Measurements from ENCODE around the gene SGMS1.
"Not testable (repeated sequence)": the region's sequence is repeated elsewhere in the genome, so short reads cannot be mapped to it uniquely, and the experiment has no call there.

SGMS1 gene

DNA sequence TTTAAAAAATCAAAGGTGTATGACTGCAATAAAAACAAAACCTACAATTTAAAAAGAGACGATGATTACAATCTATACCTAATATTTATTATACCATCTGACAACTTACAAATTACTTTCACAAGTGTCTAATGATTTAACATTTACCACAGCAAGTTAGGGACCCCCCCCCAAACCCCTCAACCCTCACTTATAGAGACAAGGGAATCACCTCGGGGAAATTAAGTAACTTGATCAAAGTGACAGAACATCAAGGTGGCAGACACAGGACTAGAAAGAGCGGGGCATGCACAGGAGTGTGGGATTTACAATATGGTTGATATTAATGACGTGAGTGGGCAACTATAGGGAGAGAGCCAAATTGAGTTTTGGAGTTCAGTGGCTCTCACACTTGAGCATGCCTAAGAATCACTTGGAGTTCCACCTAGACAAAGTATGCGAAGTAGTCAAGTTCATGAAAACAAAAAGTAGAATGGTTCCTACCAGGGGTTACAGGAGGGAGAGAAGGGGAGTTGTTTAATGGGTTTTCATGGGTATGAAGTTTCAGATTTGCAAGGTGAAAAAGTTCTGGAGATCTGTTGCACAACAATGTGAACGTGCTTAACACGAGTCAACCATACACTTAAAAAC, 43.4 kb downstream of the SGMS1 start:
- DNase-seq (ENCODE audit: low read depth): no peak

DNA sequence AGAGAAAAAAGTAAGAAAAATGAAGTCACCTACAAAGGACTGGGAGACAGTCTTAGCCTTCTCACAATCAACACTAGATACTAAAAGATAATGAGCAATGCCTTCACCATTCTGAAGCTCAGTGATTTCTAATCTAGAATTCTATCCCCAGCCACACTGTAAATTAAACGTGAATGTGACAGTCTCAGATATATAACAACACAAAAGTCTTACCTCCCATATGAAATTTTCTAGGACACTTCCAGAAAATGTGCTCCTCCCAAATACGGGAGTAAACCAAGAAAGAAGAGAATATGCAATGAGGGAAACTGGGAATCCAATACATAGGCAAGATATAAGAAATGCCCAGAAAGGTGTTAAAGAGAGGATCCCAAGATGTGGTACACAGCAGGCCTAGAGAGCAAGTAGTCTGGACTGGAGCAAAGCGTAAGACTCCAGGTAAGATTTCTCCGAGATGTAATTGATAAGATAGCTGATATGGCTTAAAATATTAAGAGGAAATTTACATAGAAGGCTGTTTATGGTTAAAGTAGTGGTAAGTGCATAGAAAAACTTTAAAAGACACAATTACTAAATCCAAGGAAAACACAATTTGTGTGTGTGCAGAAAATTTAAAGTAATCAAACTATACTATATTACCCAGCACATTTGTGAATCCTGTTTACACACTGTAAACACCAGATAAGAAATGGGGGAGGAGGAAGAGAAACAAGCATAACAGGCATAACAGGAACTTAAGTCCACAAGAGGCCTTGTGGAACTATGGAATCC, 44.1 kb downstream of the SGMS1 start:
- DNase-seq (ENCODE audit: low read depth): no peak

DNA sequence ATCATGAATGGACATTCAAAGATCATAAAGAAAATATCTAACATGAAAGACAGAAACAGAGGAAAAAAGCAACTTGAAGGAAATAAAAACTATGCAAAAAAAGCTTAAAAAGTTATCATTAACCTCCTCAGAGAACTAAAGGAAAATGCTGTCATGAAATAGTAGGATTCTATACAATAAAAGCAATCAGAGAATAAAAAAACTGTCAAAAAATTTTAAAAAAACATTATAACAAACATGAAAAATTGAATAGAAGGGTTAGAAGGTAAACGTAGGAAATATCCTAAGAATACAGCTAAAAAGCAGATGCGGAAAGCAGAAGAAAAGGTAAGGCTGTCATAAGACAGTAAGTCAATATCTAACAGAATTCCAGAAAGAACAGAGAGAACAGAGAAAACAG, 44.8 kb downstream of the SGMS1 start:
- DNase-seq (ENCODE audit: low read depth): no peak

DNA sequence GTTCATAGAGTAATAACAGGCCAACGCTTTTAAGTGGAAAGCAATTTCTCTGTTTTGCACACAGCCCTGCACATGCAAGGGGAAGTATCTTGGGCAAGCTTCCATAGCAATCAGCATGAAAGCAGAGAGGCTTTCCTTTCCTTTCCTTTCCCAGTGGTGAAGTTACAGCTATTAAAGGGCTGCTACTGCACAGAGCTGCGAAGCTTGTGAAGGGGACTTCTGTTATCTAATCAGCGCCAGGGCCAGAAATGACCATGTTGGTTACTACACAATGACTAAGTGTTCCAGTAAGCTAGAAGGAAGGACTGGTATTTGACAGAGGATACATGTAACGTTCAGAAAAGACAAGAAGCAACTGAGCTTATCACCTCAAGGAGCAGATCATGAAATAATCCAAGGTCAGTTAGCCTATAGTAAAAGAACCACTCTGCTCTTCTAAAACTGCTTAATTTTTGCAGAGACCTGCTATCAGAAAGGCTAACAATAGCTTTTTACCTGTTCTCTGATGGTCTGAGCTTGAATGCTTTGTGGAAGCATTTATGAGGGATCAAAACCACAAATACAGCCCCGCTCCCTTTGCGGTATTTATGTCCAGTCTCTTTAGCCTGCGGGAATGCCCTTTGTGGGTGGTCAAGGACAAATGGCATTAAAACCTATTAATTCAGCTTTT, 45.9 kb downstream of the SGMS1 start:
- DNase-seq (ENCODE audit: low read depth): no peak

DNA sequence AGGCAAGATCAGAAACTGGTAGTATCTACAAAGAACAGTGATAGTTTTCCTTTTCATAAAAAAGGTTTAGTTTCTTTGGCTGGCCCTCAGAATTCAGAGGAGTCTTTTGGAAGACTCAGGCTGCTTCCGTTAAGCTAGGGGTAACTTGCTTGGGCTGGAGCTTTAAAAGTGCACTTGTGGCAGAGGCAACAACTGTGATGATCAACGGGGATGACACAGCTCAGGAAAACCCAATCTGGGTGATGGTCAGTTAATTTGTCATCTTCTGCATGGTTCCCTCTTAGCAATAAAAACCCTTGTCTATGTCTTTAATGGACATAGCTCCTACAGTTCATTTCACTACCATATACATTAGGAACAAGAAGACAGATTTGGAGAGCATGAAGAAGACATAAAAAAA, 46.7 kb downstream of the SGMS1 start:
- no peak for DNase-seq (ENCODE audit: low read depth)

DNA sequence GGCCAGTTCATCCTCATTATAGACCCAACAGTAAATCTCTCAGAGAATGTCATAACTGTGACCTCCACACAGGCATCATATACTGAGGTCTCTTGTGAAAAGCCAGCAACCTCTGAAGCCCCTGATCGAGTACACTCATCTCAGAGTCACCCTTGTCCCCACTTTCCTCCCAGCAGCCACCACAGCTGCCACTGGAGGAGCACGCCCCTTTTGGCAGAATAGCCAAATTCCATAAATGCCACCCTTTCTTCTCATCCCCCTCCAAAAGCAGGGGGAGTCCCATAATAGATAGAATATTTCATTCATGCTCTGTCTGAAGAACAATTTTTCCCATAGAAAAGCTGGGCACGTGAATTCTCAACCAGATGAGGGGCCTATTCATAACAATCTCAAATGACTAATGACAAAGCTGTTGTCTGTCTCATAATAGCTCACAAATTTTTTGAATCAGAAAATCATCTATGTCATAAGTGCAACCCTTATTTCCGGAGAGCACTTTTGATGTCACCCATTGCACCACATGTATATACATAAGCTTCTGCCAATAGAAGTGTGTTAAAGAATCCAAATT, 47.4 kb downstream of the SGMS1 start:
- no peak for DNase-seq (ENCODE audit: low read depth)

DNA sequence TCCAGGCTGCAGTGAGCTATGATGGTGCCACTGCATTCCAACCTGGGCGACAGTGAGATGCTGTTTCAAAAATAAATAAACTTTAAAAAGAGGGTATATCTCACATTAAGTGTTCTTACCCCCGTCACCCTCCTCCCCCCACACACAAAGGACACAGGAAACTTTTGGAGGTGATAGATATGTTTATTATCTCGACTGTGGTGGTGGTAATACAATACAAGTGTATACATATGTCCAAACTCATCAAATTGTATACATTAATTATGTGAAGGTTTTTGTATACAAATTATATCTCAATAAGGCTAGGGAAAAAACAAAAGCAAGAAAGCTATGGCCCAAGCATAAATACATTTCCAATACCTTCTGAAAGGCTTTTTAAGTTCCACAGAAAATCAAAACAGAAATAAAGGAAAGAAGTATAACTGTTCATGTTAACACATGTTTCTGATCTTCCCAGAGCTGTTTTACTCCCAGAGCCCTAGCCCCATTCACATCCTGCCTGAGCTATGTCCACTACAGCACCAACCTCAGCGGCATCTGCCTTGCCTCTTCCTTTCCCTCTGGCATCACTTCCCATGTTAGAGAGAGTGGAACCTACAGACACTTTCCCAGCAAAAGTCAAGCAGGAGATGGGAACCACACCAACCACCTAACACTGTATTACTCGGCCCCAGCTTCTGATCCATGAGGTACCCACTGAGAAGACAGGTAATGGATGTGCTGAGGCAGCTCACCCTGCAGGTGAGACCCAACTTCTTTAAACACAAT, 48.1 kb downstream of the SGMS1 start:
- DNase-seq (ENCODE audit: low read depth): no peak

GRCh38 chr10:50574931-50575330, 48.8 kb downstream of the SGMS1 start:
- DNase-seq (ENCODE audit: low read depth): no peak

DNA sequence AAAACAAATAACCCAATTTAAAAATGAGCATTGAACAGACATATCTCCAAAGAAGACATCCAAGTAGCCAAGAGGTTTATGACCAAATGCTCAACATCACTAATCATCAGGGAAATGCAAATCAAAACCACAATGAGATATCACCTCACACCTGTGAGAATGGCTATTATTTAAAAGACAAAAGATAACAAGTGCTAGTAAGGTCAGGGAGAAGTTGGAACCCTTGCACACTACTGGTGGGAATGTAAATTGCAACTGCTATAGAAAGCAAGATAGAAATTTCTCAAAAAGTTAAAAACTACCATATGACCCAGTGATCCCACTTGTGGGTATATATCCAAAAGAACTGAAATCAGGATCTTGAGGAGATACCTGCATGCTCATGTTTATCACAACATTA, 49.5 kb downstream of the SGMS1 start:
- DNase-seq (ENCODE audit: low read depth): no peak

DNA sequence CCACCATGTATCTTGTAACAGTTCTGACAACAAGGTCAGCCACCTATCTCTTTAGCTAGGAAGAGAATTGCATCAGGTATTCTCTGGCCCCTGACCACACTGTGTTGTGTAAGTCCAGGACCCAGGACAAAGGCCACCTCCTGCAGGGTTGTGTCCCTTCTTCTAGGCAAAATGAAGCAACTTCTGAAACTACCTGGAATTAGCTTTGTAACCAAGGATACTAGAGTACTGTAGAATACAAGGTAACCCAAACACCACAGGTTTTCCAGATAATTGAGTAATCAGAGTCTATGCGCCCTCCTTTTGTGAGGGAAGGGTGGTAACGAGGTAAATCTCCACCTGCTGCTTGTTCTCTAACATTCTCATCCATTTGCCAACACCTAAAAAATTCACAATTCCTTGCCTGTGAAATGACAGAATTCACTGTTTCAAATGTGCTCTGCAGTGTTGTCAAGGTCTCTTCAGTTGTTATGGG, 51.7 kb downstream of the SGMS1 start:
- no peak for DNase-seq (ENCODE audit: low read depth)

DNA sequence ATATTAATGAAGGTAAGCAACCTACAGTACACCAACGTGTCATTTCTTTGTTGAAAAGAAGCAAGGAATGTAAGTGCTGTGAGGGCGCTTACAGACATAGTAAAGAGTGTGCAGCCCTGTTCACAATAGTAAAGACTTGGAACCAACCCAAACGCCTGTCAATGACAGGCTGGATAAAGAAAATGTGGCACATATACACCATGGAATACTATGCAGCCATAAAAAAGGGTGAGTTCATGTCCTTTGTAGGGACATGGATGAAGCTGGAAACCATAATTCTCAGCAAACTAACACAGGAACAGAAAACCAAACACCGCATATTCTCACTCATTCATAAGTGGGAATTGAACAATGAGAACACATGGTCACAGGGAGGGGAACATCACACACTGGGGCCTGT, 55.0 kb downstream of the SGMS1 start:
- not testable (repeated sequence) for DNase-seq (ENCODE audit: low read depth)

DNA sequence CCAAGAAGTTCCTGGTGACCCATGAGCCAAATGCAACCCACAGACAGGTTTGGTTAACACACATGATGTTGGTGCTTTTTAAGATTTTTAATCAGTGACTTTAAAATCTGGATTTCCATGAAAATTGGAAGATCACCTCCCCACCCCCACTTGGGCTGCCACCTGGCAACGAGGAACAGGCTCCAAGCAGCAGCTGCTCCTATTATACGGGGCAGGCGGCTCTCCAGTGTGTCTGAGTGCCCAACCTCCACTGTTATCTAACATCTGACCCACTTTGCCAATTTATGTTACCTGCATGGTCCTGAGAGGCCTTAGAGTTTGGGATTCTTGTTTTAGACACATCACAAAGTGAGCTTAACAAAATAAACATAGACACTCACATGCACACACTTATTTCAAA, 56.4 kb downstream of the SGMS1 start:
- no peak for DNase-seq (ENCODE audit: low read depth)

GRCh38 chr10:50566150-50566549, 57.6 kb downstream of the SGMS1 start:
- DNase-seq (ENCODE audit: low read depth): no peak

DNA sequence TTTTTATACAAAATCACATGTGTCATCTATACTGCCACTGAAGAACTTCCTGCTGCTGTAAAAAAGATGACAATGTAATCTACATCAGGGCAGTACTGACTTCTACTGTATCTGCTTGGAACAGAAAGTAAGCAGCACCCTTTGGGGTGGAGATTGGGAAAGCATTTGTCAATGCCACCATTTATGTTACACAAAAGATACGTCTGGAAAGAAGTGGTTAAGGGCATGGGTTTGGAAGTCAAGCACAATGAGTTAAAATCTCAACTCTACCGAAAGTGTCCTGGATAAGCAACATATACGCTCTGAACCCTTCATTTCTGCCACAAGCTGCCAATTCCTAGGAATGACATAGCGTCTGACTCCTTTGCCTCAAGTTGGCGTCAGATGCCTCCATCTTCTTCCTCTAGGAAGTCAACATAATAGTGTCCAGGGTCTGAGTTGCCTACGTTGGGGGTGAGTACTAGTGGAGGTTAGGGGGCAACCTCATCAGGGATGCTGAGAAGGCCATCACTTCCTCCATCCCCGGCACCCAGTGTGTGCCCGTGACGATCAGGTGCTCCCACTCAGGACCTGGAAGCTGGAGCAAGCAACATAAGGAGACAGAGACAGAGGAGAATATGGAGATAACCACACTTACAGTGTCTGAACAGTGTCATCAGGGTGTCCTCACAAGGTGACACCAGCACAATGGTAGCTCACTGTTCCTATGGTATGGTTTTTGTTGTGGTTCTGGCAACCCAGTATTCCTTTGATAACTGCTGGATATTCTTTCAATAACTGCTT, 58.3 kb downstream of the SGMS1 start:
- no peak for DNase-seq (ENCODE audit: low read depth)

DNA sequence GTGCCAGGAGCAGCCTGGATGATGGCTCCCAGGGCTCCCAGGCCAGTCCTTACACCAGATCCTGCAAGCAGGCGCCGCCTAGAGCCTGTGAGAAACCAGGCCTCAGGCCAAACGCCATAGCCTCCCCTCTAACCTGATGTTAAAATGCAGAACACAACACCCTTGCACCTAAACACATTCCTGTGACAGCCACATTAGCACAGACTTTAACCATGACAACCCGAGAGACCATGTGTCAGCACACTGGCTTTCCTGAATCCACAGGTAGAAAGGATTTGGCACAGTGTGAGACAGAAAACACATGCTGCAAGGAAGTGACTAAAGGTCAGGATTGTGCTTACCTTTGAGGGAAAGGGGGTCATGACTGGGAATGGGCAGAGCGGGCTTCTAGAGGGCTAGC, 59.9 kb downstream of the SGMS1 start:
- no peak for DNase-seq (ENCODE audit: low read depth)

GRCh38 chr10:50561816-50562215, 61.9 kb downstream of the SGMS1 start:
- DNase-seq (ENCODE audit: low read depth): no peak

DNA sequence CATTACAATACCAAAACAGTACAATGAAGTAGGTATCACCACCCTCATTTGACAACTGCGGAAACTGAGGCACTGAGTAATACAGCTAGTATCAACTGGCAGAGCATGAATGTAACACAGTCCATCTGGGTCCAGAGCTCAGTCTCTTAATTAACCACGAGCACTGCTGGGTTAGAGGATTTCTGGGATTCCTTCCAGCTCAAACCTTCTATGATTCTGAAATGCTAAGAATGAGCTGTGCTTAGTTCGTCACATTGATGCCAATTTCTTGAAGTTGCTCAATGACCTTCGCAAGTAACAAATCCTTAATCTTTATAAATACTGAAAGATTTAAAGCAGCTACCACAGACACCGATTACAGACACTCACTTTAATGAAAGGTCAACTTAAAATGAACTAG, 62.5 kb downstream of the SGMS1 start:
- DNase-seq (ENCODE audit: low read depth): no peak

- no peak for DNase-seq (ENCODE audit: low read depth)
Observed at GRCh38 chr10:50560370-50560769, 63.4 kb downstream of the SGMS1 start.

GRCh38 chr10:50558371-50558770, 65.4 kb downstream of the SGMS1 start:
- DNase-seq (ENCODE audit: low read depth): no peak

- no peak for DNase-seq (ENCODE audit: low read depth)
Observed at GRCh38 chr10:50557130-50557682, 66.5 kb downstream of the SGMS1 start.

Data from activated T-helper 9 cell treated with anti-CD3 and anti-CD28 coated beads, Interleukin-2, amount 50 U/mL, for 16 hours (primary cell).